Neural progenitor cell (in vitro differentiated cells): ENCODE results near the gene DUSP23. TPM values are rescaled to one million over a fixed set of nuclear protein-coding genes. Genes with fewer than 3 reads are reported as not detected.

Experiments used
- DNase-seq: peaks from one replicate; pipeline ENCODE4 v3.0.0-alpha.2; 2016; ENCODE audit warnings: low spot score
- H2AFZ ChIP-seq: fragments of 200-600 bp; sonication (generic); replicated peaks from 2 replicates; pipeline ENCODE4 v1.6.1; 2016; ENCODE audit warnings: antibody characterized with exemption
- H3F3A ChIP-seq: fragments of 200-600 bp; sonication (generic); 2 replicates; pipeline ENCODE4 v1.6.1; 2016; ENCODE audit warnings: antibody characterized with exemption, low read depth
- H3K27ac ChIP-seq: fragments of 200-600 bp; sonication (generic); 2 replicates; pipeline ENCODE4 v1.5.1; 2016; ENCODE audit warnings: mild to moderate bottlenecking
- H3K27me3 ChIP-seq: fragments of 200-600 bp; sonication (generic); 2 replicates; pipeline ENCODE4 v1.6.1; 2016; ENCODE audit warnings: mild to moderate bottlenecking, moderate library complexity
- H3K36me3 ChIP-seq: fragments of 200-600 bp; sonication (generic); 2 replicates; pipeline ENCODE4 v1.5.1; 2016
- H3K4me1 ChIP-seq: fragments of 200-600 bp; sonication (generic); 2 replicates; pipeline ENCODE4 v1.6.1; 2016; ENCODE audit warnings: mixed run types
- H3K4me2 ChIP-seq: fragments of 200-600 bp; sonication (generic); 2 replicates; pipeline ENCODE4 v1.6.1; 2016
- H3K4me3 ChIP-seq: fragments of 200-600 bp; sonication (generic); 2 replicates; pipeline ENCODE4 v1.5.1; 2016
- H3K79me2 ChIP-seq: fragments of 200-600 bp; sonication (generic); 2 replicates; pipeline ENCODE4 v1.6.1; 2016; ENCODE audit warnings: low read depth
- H3K9ac ChIP-seq: fragments of 200-600 bp; sonication (generic); 2 replicates; pipeline ENCODE4 v1.6.1; 2016
- H3K9me3 ChIP-seq: fragments of 200-600 bp; sonication (generic); 2 replicates; pipeline ENCODE4 v1.5.1; 2016; ENCODE audit warnings: low read depth
- H4K20me1 ChIP-seq: fragments of 200-600 bp; sonication (generic); 2 replicates; pipeline ENCODE4 v1.6.1; 2016; ENCODE audit warnings: low read depth
- H3K27ac Mint-ChIP-seq: 3 replicates; pipeline ENCODE4 v1.8.0; 2021; ENCODE audit warnings: mixed read lengths
- H3K27me3 Mint-ChIP-seq: 2 replicates; pipeline ENCODE4 v1.8.0; 2022; ENCODE audit warnings: low read depth, mild to moderate bottlenecking, inconsistent platforms, moderate library complexity, mixed read lengths; ENCODE audit not compliant: insufficient read depth
- H3K36me3 Mint-ChIP-seq: 3 replicates; pipeline ENCODE4 v1.8.0; 2021; ENCODE audit warnings: mixed read lengths
- H3K4me1 Mint-ChIP-seq: 3 replicates; pipeline ENCODE4 v1.8.0; 2021; ENCODE audit warnings: mixed read lengths
- H3K4me3 Mint-ChIP-seq: 3 replicates; pipeline ENCODE4 v1.8.0; 2021; ENCODE audit warnings: mild to moderate bottlenecking, moderate library complexity, mixed read lengths
- H3K9me3 Mint-ChIP-seq: 3 replicates; pipeline ENCODE4 v1.8.0; 2020; ENCODE audit warnings: mixed read lengths
- CTCF ChIP-seq: fragments of 200-600 bp; sonication (generic); IDR thresholded peaks from 2 replicates; pipeline ENCODE4 v1.5.1; 2017; ENCODE audit warnings: antibody characterized with exemption, mild to moderate bottlenecking
- EZH2 ChIP-seq: fragments of 200-600 bp; sonication (generic); IDR thresholded peaks from 2 replicates; pipeline ENCODE4 v1.6.1; 2017; ENCODE audit warnings: antibody characterized with exemption, mild to moderate bottlenecking, moderate library complexity
- EZH2phosphoT487 ChIP-seq: fragments of 200-600 bp; sonication (generic); IDR thresholded peaks from 2 replicates; pipeline ENCODE4 v1.6.1; 2017; ENCODE audit warnings: antibody characterized with exemption
- total RNA-seq: library from RNA; depleted of rRNA; stranded (reverse); fragments of >200 nt; gene quantifications from 2 replicates; pipeline ENCODE4 v1.2.3, GENCODE V29; 2015; ENCODE audit warnings: low replicate concordance

DUSP23 gene
- total RNA-seq, 1 donor from 2014 or later: 3.1 TPM

- H3K27ac ChIP-seq: no peak overlapping the region
- H3K9ac ChIP-seq: no peak overlapping the region
- TF ChIP-seq EZH2phosphoT487: no peak
- TF ChIP-seq CTCF: no peak
- no peak for TF ChIP-seq EZH2
- no peak overlapping the region for H2AFZ ChIP-seq
- H3K9me3 Mint-ChIP-seq: no peaks in the 10 kb centered on the region
- H3K27me3 ChIP-seq: peaks cover 16% of the 10 kb centered on the region
- no peak overlapping the region for H3K4me3 Mint-ChIP-seq
- H3K79me2 ChIP-seq: no peaks in the 10 kb centered on the region
- no peaks in the 10 kb centered on the region for H3K36me3 Mint-ChIP-seq
- H3K4me2 ChIP-seq: no peak overlapping the region
- H3F3A ChIP-seq: peaks cover 6% of the 10 kb centered on the region
- peaks cover 41% of the 10 kb centered on the region for H3K4me1 Mint-ChIP-seq
- H3K27me3 Mint-ChIP-seq: peaks cover 17% of the 10 kb centered on the region
- H3K9me3 ChIP-seq: no peaks in the 10 kb centered on the region
- H3K27ac Mint-ChIP-seq: peak overlapping the region; percentile 23
- peaks cover 23% of the 10 kb centered on the region for H3K4me1 ChIP-seq
- no peaks in the 10 kb centered on the region for H4K20me1 ChIP-seq
- no peak overlapping the region for H3K4me3 ChIP-seq
- H3K36me3 ChIP-seq: no peaks in the 10 kb centered on the region
- no peak for DNase-seq
These were observed 46.3 kb downstream of the DUSP23 start for GRCh38 chr1:159827102-159827490.

GRCh38 chr1:159827549-159827948 lies 46.8 kb downstream of the DUSP23 start:
- H4K20me1 ChIP-seq: no peaks in the 10 kb centered on the region
- H3K4me1 ChIP-seq: peaks cover 28% of the 10 kb centered on the region
- DNase-seq: no peak
- Mint-ChIP-seq H3K9me3 (no peaks in the 10 kb centered on the region), H3K27ac (no peak overlapping the region), H3K27me3 (peaks cover 17% of the 10 kb centered on the region), H3K4me1 (peaks cover 42% of the 10 kb centered on the region), H3K4me3 (no peak overlapping the region), H3K36me3 (no peaks in the 10 kb centered on the region)
- peaks cover 6% of the 10 kb centered on the region for H3F3A ChIP-seq
- H3K27me3 ChIP-seq: peaks cover 16% of the 10 kb centered on the region
- H2AFZ ChIP-seq: no peak overlapping the region
- H3K4me2 ChIP-seq: no peak overlapping the region
- H3K9me3 ChIP-seq: no peaks in the 10 kb centered on the region
- H3K27ac ChIP-seq: no peak overlapping the region
- no peak overlapping the region for H3K9ac ChIP-seq
- H3K36me3 ChIP-seq: no peaks in the 10 kb centered on the region
- no peaks in the 10 kb centered on the region for H3K79me2 ChIP-seq
- TF ChIP-seq CTCF: no peak
- TF ChIP-seq EZH2: no peak
- no peak for TF ChIP-seq EZH2phosphoT487
- no peak overlapping the region for H3K4me3 ChIP-seq

GRCh38 chr1:159828176-159828575 lies 47.4 kb downstream of the DUSP23 start:
- no peak for DNase-seq
- Histone ChIP-seq H3K27me3 (peaks cover 20% of the 10 kb centered on the region), H3K79me2 (no peaks in the 10 kb centered on the region), H3K4me1 (peaks cover 25% of the 10 kb centered on the region), H3F3A (peaks cover 6% of the 10 kb centered on the region), H3K27ac (no peak overlapping the region), H3K36me3 (no peaks in the 10 kb centered on the region), H3K4me3 (no peak overlapping the region), H3K4me2 (no peak overlapping the region), H3K9me3 (no peaks in the 10 kb centered on the region), H4K20me1 (no peaks in the 10 kb centered on the region), H2AFZ (no peak overlapping the region), H3K9ac (no peak overlapping the region)
- Mint-ChIP-seq H3K36me3 (no peaks in the 10 kb centered on the region), H3K27ac (no peak overlapping the region), H3K4me3 (no peak overlapping the region), H3K27me3 (peaks cover 18% of the 10 kb centered on the region), H3K9me3 (no peaks in the 10 kb centered on the region), H3K4me1 (peaks cover 40% of the 10 kb centered on the region)
- no peak for TF ChIP-seq EZH2phosphoT487
- TF ChIP-seq CTCF: no peak
- TF ChIP-seq EZH2: no peak
